Mononuclear cell (primary cell): Measurements from ENCODE around the gene MOV10. TPM values are rescaled to one million over a fixed set of nuclear protein-coding genes. Genes with fewer than 3 reads are reported as not detected.
"Not testable (repeated sequence)": the region's sequence is repeated elsewhere in the genome, so short reads cannot be mapped to it uniquely, and the experiment has no call there.

Experiments used
- H3K27me3 ChIP-seq: 2 replicates; pipeline ENCODE4 v1.6.0; 2011; ENCODE audit warnings: low read length, control low read depth; ENCODE audit not compliant: insufficient read depth
- H3K4me1 ChIP-seq: 2 replicates; pipeline ENCODE4 v1.5.1; 2011; ENCODE audit warnings: mild to moderate bottlenecking, low read length, control low read depth; ENCODE audit not compliant: insufficient read depth
- H3K4me3 ChIP-seq: 2 replicates; pipeline ENCODE4 v1.5.1; 2011; ENCODE audit warnings: mild to moderate bottlenecking, low read length, moderate library complexity
- H3K9me3 ChIP-seq: 2 replicates; pipeline ENCODE4 v1.5.1; 2011; ENCODE audit warnings: low read depth, mild to moderate bottlenecking, control low read depth, low read length
- total RNA-seq: library from RNA; depleted of rRNA; stranded (reverse); fragments of >200 nt; gene quantifications from one replicate; pipeline ENCODE4 v1.2.3, GENCODE V29; 2012

MOV10 gene
- total RNA-seq, 1 donor, result 27.2 TPM

- H3K9me3 ChIP-seq, result no peaks in the 10 kb centered on the region
- H3K27me3 ChIP-seq, result no peaks in the 10 kb centered on the region
- peaks cover 34% of the 10 kb centered on the region for H3K4me1 ChIP-seq
- no peak overlapping the region for H3K4me3 ChIP-seq
Measured at GRCh38 chr1:112711041-112711440, 36.6 kb downstream of the MOV10 start.

GRCh38 chr1:112711670-112712069, 37.2 kb downstream of the MOV10 start:
- no peak overlapping the region for H3K4me3 ChIP-seq
- peaks cover 33% of the 10 kb centered on the region for H3K4me1 ChIP-seq
- H3K27me3 ChIP-seq, result no peaks in the 10 kb centered on the region
- H3K9me3 ChIP-seq, result no peaks in the 10 kb centered on the region

- H3K4me1 ChIP-seq, result peaks cover 32% of the 10 kb centered on the region
- no peaks in the 10 kb centered on the region for H3K27me3 ChIP-seq
- H3K4me3 ChIP-seq, result no peak overlapping the region
- H3K9me3 ChIP-seq, result no peaks in the 10 kb centered on the region
Measured at GRCh38 chr1:112712191-112712590, 37.7 kb downstream of the MOV10 start.

- Histone ChIP-seq H3K9me3 (no peaks in the 10 kb centered on the region), H3K4me1 (peaks cover 28% of the 10 kb centered on the region), H3K27me3 (no peaks in the 10 kb centered on the region), H3K4me3 (no peak overlapping the region)
Measured at GRCh38 chr1:112712701-112713128, 38.3 kb downstream of the MOV10 start.

- H3K4me3 ChIP-seq, result peak overlapping the region; percentile 42
- no peaks in the 10 kb centered on the region for H3K27me3 ChIP-seq
- no peaks in the 10 kb centered on the region for H3K9me3 ChIP-seq
- peaks cover 34% of the 10 kb centered on the region for H3K4me1 ChIP-seq
Measured at GRCh38 chr1:112713466-112714312, 39.2 kb downstream of the MOV10 start.

GRCh38 chr1:112714313-112715263, 40.1 kb downstream of the MOV10 start:
- Histone ChIP-seq H3K4me3 (peak overlapping the region; percentile 42), H3K9me3 (no peaks in the 10 kb centered on the region), H3K4me1 (peaks cover 38% of the 10 kb centered on the region), H3K27me3 (no peaks in the 10 kb centered on the region)

- Histone ChIP-seq H3K4me3 (peak within 1 kb of the TSS; percentile 42), H3K9me3 (no peaks in the 10 kb centered on the region), H3K27me3 (no peaks in the 10 kb centered on the region), H3K4me1 (peaks cover 38% of the 10 kb centered on the region)
Measured at GRCh38 chr1:112715264-112716053, 41.0 kb downstream of the MOV10 start, which contains the start of gene PPM1J. Gene PPM1J (minus strand): TSS chr1:112715332. CDS start chr1:112715301, 31 bp downstream.

- Histone ChIP-seq H3K4me3 (peak overlapping the region; percentile 35), H3K27me3 (no peaks in the 10 kb centered on the region), H3K9me3 (no peaks in the 10 kb centered on the region), H3K4me1 (peaks cover 38% of the 10 kb centered on the region)
Measured at GRCh38 chr1:112716133-112716720, 41.8 kb downstream of the MOV10 start.

GRCh38 chr1:112717263-112717873, 42.9 kb downstream of the MOV10 start:
- Histone ChIP-seq H3K9me3 (no peaks in the 10 kb centered on the region), H3K4me3 (no peak overlapping the region), H3K4me1 (peaks cover 38% of the 10 kb centered on the region), H3K27me3 (no peaks in the 10 kb centered on the region)

- Histone ChIP-seq H3K4me1 (peaks cover 38% of the 10 kb centered on the region), H3K9me3 (no peaks in the 10 kb centered on the region), H3K4me3 (no peak overlapping the region), H3K27me3 (no peaks in the 10 kb centered on the region)
Measured at GRCh38 chr1:112718691-112719418, 44.4 kb downstream of the MOV10 start.

- Histone ChIP-seq H3K9me3 (no peaks in the 10 kb centered on the region), H3K27me3 (no peaks in the 10 kb centered on the region), H3K4me1 (peaks cover 29% of the 10 kb centered on the region), H3K4me3 (no peak overlapping the region)
Measured at GRCh38 chr1:112719706-112720105, 45.2 kb downstream of the MOV10 start.

- Histone ChIP-seq H3K9me3 (no peaks in the 10 kb centered on the region), H3K27me3 (no peaks in the 10 kb centered on the region), H3K4me1 (peaks cover 22% of the 10 kb centered on the region), H3K4me3 (no peak overlapping the region)
Measured at GRCh38 chr1:112720800-112721199, 46.3 kb downstream of the MOV10 start.

- H3K4me1 ChIP-seq, result peaks cover 17% of the 10 kb centered on the region
- not testable (repeated sequence) for H3K9me3 ChIP-seq, H3K27me3 ChIP-seq, H3K4me3 ChIP-seq
Measured at GRCh38 chr1:112721294-112721693, 46.8 kb downstream of the MOV10 start.
